Prostate gland (tissue), 2 donors: Measurements from ENCODE around the gene ABCA7. TPM values are rescaled to one million over a fixed set of nuclear protein-coding genes. Genes with fewer than 3 reads are reported as not detected.

Source experiments
- DNase-seq: peaks from one replicate; pipeline ENCODE4 v3.0.0-alpha.2; 2019; ENCODE audit warnings: low spot score
- H3K27ac ChIP-seq, 2 donors: fragments of 200-600 bp; sonication (generic); 2 replicates each; pipeline ENCODE4 v1.5.1; 2017 to 2019
- H3K27me3 ChIP-seq: fragments of 200-600 bp; sonication (generic); replicated peaks from 2 replicates; pipeline ENCODE4 v1.5.1; 2019; ENCODE audit not compliant: insufficient read depth
- H3K36me3 ChIP-seq, 2 donors: fragments of 200-600 bp; sonication (generic); 1 replicate in 1 of 2; 2 replicates in 1 of 2; pipeline versions ENCODE4 v1.5.1 to v1.8.1; 2017 to 2019
- H3K4me1 ChIP-seq: fragments of 200-600 bp; sonication (generic); replicated peaks from 2 replicates; pipeline ENCODE4 v1.5.1; 2019
- H3K4me3 ChIP-seq, 2 donors: fragments of 200-600 bp; sonication (generic); 2 replicates each; pipeline ENCODE4 v1.5.1; 2017 to 2019
- H3K9me3 ChIP-seq: fragments of 200-600 bp; sonication (generic); 2 replicates; pipeline ENCODE4 v1.5.1; 2017
- CTCF ChIP-seq, 4 experiments: fragments of 200-600 bp in 2 of 4; fragments of 450-650 bp in 2 of 4; sonication (generic) in 2 of 4; IDR thresholded peaks; 1 replicate in 3 of 4; 2 replicates in 1 of 4; pipeline ENCODE4 v1.5.1; 2016 to 2019; ENCODE audit warnings: antibody characterized with exemption in 4 of 4, mild to moderate bottlenecking in 2 of 4, moderate library complexity in 2 of 4
- POLR2A ChIP-seq: fragments of 450-650 bp; IDR thresholded peaks from one replicate; pipeline ENCODE4 v1.6.1; 2016; ENCODE audit warnings: antibody characterized with exemption, mild to moderate bottlenecking
- POLR2AphosphoS5 ChIP-seq: sonication (generic); formaldehyde crosslinking; IDR thresholded peaks from one replicate; pipeline ENCODE4 v1.6.1; 2017; ENCODE audit warnings: antibody characterized with exemption
- WGBS: methylation state at CpG from one replicate; pipeline ENCODE4 v1.1.5; 2018; 5-methylcytosine and 5-hydroxymethylcytosine counted together
- intact Hi-C: fragments of 100-400 bp; cut with DNase I; formaldehyde crosslinking; loops from one replicate; pipeline ENCODE4 v1.14.2; 2022
- total RNA-seq, 2 donors: library from RNA; depleted of rRNA; stranded (reverse); fragments of >200 nt; gene quantifications; one replicate each; pipeline ENCODE4 v1.1.0, GENCODE V29; 2016

ABCA7 gene
- total RNA-seq, 2 donors from 2014 or later: 16.2 to 25.1 TPM

GRCh38 chr19:993831-994393 lies 46.0 kb upstream of the ABCA7 start:
- no peak for DNase-seq
- Histone ChIP-seq H3K9me3 (no peaks in the 10 kb centered on the region), H3K27ac (no peak overlapping the region), H3K4me1 (no peaks in the 10 kb centered on the region), H3K4me3 (no peak overlapping the region), H3K27me3 (peaks cover 4% of the 10 kb centered on the region), H3K36me3 (peaks cover 0 to 7% of the 10 kb centered on the region in 2 donors)
- WGBS: 86% methylated on average over 43 of the region's 43 CpGs
- intact Hi-C loops: no loop called here
- no peak for TF ChIP-seq POLR2AphosphoS5
- no peak for TF ChIP-seq POLR2A
- no peak for TF ChIP-seq CTCF (IDR thresholded peaks at IDR 0.05)

- DNase-seq: no peak
- Histone ChIP-seq H3K27me3 (peaks cover 10% of the 10 kb centered on the region), H3K9me3 (no peaks in the 10 kb centered on the region), H3K36me3 (peaks cover 0 to 7% of the 10 kb centered on the region in 2 donors), H3K27ac (no peak overlapping the region), H3K4me1 (no peaks in the 10 kb centered on the region), H3K4me3 (no peak overlapping the region)
- 88% methylated on average over 17 of the region's 18 CpGs for WGBS
- TF ChIP-seq CTCF (IDR thresholded peaks at IDR 0.05): no peak
- TF ChIP-seq POLR2A: no peak
- TF ChIP-seq POLR2AphosphoS5: no peak
- intact Hi-C loops: no loop called here
Measured at GRCh38 chr19:994516-994915, 45.4 kb upstream of the ABCA7 start.

- no peak for DNase-seq
- no peak overlapping the region for H3K4me3 ChIP-seq
- intact Hi-C loops: no loop called here
Measured at GRCh38 chr19:995051-995827, 44.7 kb upstream of the ABCA7 start.

GRCh38 chr19:996051-996838 lies 43.7 kb upstream of the ABCA7 start:
- H3K9me3 ChIP-seq: no peaks in the 10 kb centered on the region
- H3K36me3 ChIP-seq: no peaks in the 10 kb centered on the region
- intact Hi-C loops: no loop called here
- no peak overlapping the region for H3K4me3 ChIP-seq
- WGBS: 12% methylated on average over 52 of the region's 64 CpGs
- peaks cover 6% of the 10 kb centered on the region for H3K4me1 ChIP-seq
- no peak for DNase-seq
- TF ChIP-seq POLR2AphosphoS5 (no peak), CTCF (IDR thresholded peaks at IDR 0.05) (no peak), POLR2A (no peak)
- no peak overlapping the region for H3K27ac ChIP-seq
- peaks cover 11% of the 10 kb centered on the region for H3K27me3 ChIP-seq

More at GRCh38 chr19:995051-995827, 44.7 kb upstream of the ABCA7 start:
- H3K27me3 ChIP-seq: peaks cover 11% of the 10 kb centered on the region
- WGBS: 78% methylated on average over 25 of the region's 26 CpGs
- no peak for TF ChIP-seq CTCF (IDR thresholded peaks at IDR 0.05)
- TF ChIP-seq POLR2A: no peak
- TF ChIP-seq POLR2AphosphoS5: no peak
- H3K9me3 ChIP-seq: no peaks in the 10 kb centered on the region
- H3K36me3 ChIP-seq: peaks cover 0 to 7% of the 10 kb centered on the region in 2 donors
- no peaks in the 10 kb centered on the region for H3K4me1 ChIP-seq
- H3K27ac ChIP-seq: no peak overlapping the region
